ENCODE results near the gene NFS1.
"Not testable (repeated sequence)": the region's sequence is repeated elsewhere in the genome, so short reads cannot be mapped to it uniquely, and the experiment has no call there.

The NFS1 gene

GRCh38 chr20:35695245-35695749, 3.9 kb downstream of the NFS1 start:
- 93% methylated on average over 2 of the region's 2 CpGs for whole genome bisulfite sequencing (ENCODE audit: insufficient coverage)
- H3K27ac ChIP-seq (ENCODE audit: insufficient read depth in 1 of 2, low read depth in 1 of 2, low read length in 2 of 2, poor library complexity in 1 of 2, severe bottlenecking in 2 of 2) = no peak overlapping the region
- DNase-seq = no peak
- no peak overlapping the region for H3K4me3 ChIP-seq (ENCODE audit: control insufficient read depth in 1 of 7, extremely low read depth in 1 of 7, insufficient read depth in 4 of 7, low read depth in 2 of 7, low read length in 6 of 7)
- peaks cover 10 to 23% (median 20%) of the 10 kb centered on the region in 4 experiments for H3K4me1 ChIP-seq (ENCODE audit: control extremely low read depth in 1 of 4, control insufficient read depth in 4 of 4, insufficient read depth in 4 of 4, low read length in 3 of 4)
- POLR2A ChIA-PET = no interaction called here
- no peaks in the 10 kb centered on the region for H3K9me3 ChIP-seq (ENCODE audit: control extremely low read depth in 1 of 5, control insufficient read depth in 4 of 5, insufficient read depth in 2 of 5, low read depth in 1 of 5, low read length in 4 of 5)
- H3K36me3 ChIP-seq (ENCODE audit: control insufficient read depth in 4 of 4, insufficient read depth in 4 of 4, low read length in 3 of 4) = peaks cover 3 to 16% (median 9%) of the 10 kb centered on the region in 4 experiments
- no peaks in the 10 kb centered on the region for H3K27me3 ChIP-seq (replicated peaks in 2 of 5; ENCODE audit: control insufficient read depth in 4 of 5, insufficient read depth in 5 of 5, low read length in 4 of 5)
- CTCF ChIA-PET = no interaction called here

GRCh38 chr20:35690265-35690664, 8.9 kb downstream of the NFS1 start:
- ChIA-PET POLR2A (no interaction called here), CTCF (interaction anchor here (1.0 kb wide), 1 partner anchor 26 kb away, joined by 4 read pairs; the partner anchor contains the start of genes CPNE1 and RBM12)

GRCh38 chr20:35686872-35687271, 12.3 kb downstream of the NFS1 start:
- CTCF ChIA-PET; H3K4me1 ChIP-seq (ENCODE audit: control extremely low read depth in 1 of 4, control insufficient read depth in 4 of 4, insufficient read depth in 4 of 4, low read length in 3 of 4); DNase-seq; H3K27me3 ChIP-seq (replicated peaks in 2 of 5; ENCODE audit: control insufficient read depth in 4 of 5, insufficient read depth in 5 of 5, low read length in 4 of 5); H3K9me3 ChIP-seq (ENCODE audit: control extremely low read depth in 1 of 5, control insufficient read depth in 4 of 5, insufficient read depth in 2 of 5, low read depth in 1 of 5, low read length in 4 of 5); POLR2A ChIA-PET; H3K4me3 ChIP-seq (ENCODE audit: control insufficient read depth in 1 of 7, extremely low read depth in 1 of 7, insufficient read depth in 4 of 7, low read depth in 2 of 7, low read length in 6 of 7); H3K27ac ChIP-seq (ENCODE audit: insufficient read depth in 1 of 2, low read depth in 1 of 2, low read length in 2 of 2, poor library complexity in 1 of 2, severe bottlenecking in 2 of 2): not testable (repeated sequence)
- H3K36me3 ChIP-seq (ENCODE audit: control insufficient read depth in 4 of 4, insufficient read depth in 4 of 4, low read length in 3 of 4) = peaks cover 7 to 28% (median 17%) of the 10 kb centered on the region in 4 experiments
- WGBS (ENCODE audit: insufficient coverage) = 97% methylated on average over 8 of the region's 11 CpGs

More at GRCh38 chr20:35690265-35690664, 8.9 kb downstream of the NFS1 start:
- Histone ChIP-seq H3K27me3 (replicated peaks in 2 of 5; ENCODE audit: control insufficient read depth in 4 of 5, insufficient read depth in 5 of 5, low read length in 4 of 5) (no peaks in the 10 kb centered on the region), H3K4me3 (ENCODE audit: control insufficient read depth in 1 of 7, extremely low read depth in 1 of 7, insufficient read depth in 4 of 7, low read depth in 2 of 7, low read length in 6 of 7) (no peak overlapping the region), H3K36me3 (ENCODE audit: control insufficient read depth in 4 of 4, insufficient read depth in 4 of 4, low read length in 3 of 4) (peaks cover 11 to 33% (median 17%) of the 10 kb centered on the region in 4 experiments), H3K27ac (ENCODE audit: insufficient read depth in 1 of 2, low read depth in 1 of 2, low read length in 2 of 2, poor library complexity in 1 of 2, severe bottlenecking in 2 of 2) (no peak overlapping the region), H3K4me1 (ENCODE audit: control extremely low read depth in 1 of 4, control insufficient read depth in 4 of 4, insufficient read depth in 4 of 4, low read length in 3 of 4) (no peaks in the 10 kb centered on the region), H3K9me3 (ENCODE audit: control extremely low read depth in 1 of 5, control insufficient read depth in 4 of 5, insufficient read depth in 2 of 5, low read depth in 1 of 5, low read length in 4 of 5) (peaks cover 0 to 5% (median 0%) of the 10 kb centered on the region in 5 experiments)
- 96% methylated on average over 3 of the region's 4 CpGs for WGBS (ENCODE audit: insufficient coverage)
- no peak for DNase-seq

DNA sequence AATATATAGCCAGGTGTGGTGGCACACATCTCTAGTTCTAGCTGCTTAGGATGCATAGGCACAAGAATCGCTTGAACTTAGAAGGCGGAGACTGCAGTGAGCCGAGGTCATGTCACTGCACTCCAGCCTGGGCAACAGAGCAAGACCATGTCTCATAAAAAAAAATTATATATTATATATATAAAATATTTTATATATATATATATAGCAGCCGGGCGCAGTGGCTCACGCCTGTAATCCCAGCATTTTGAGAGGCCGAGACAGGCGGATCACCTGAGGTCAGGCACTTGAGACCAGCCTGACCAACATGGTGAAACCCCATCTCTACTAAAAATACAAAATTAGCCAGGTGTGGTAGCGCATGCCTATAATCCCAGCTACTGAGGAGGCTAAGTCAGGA, 13.8 kb downstream of the NFS1 start:
- WGBS (ENCODE audit: insufficient coverage) = 100% methylated on average over 1 of the region's 9 CpGs
- H3K9me3 ChIP-seq (ENCODE audit: control extremely low read depth in 1 of 5, control insufficient read depth in 4 of 5, insufficient read depth in 2 of 5, low read depth in 1 of 5, low read length in 4 of 5); H3K27ac ChIP-seq (ENCODE audit: insufficient read depth in 1 of 2, low read depth in 1 of 2, low read length in 2 of 2, poor library complexity in 1 of 2, severe bottlenecking in 2 of 2); H3K4me3 ChIP-seq (ENCODE audit: control insufficient read depth in 1 of 7, extremely low read depth in 1 of 7, insufficient read depth in 4 of 7, low read depth in 2 of 7, low read length in 6 of 7); DNase-seq; H3K27me3 ChIP-seq (replicated peaks in 2 of 5; ENCODE audit: control insufficient read depth in 4 of 5, insufficient read depth in 5 of 5, low read length in 4 of 5); H3K4me1 ChIP-seq (ENCODE audit: control extremely low read depth in 1 of 4, control insufficient read depth in 4 of 4, insufficient read depth in 4 of 4, low read length in 3 of 4); POLR2A ChIA-PET: not testable (repeated sequence)
- CTCF ChIA-PET = interaction anchor here (0.7 to 1.0 kb wide), 3 partner anchors 8 to 222 kb away, joined by 3 to 4 read pairs (median 3); no protein-coding TSS in a partner anchor
- peaks cover 7 to 26% (median 15%) of the 10 kb centered on the region in 4 experiments for H3K36me3 ChIP-seq (ENCODE audit: control insufficient read depth in 4 of 4, insufficient read depth in 4 of 4, low read length in 3 of 4)

DNA sequence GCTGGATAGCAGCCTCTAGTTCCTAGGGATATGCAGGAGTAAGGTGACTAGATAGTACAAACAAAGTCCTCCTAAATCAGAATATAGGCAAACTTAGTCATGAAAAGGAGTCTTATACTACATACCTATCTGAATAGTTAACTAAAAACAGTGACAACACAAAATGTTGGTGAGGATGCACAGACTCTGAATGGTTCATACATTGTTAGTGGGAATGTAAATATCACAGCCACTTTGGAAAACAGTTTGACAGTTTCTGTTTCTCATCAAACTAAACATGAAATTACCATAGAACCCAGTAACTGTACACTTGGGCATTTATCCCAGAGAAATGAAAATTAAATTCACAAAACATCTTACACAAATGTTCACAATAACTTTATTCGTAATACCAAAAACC, 17.2 kb downstream of the NFS1 start:
- WGBS (ENCODE audit: insufficient coverage) = 100% methylated on average over 1 of the region's 1 CpG
- DNase-seq = no peak
- POLR2A ChIA-PET = no interaction called here
- Histone ChIP-seq H3K9me3 (ENCODE audit: control extremely low read depth in 1 of 5, control insufficient read depth in 4 of 5, insufficient read depth in 2 of 5, low read depth in 1 of 5, low read length in 4 of 5) (peaks cover 0 to 2% (median 0%) of the 10 kb centered on the region in 5 experiments), H3K27me3 (replicated peaks in 2 of 5; ENCODE audit: control insufficient read depth in 4 of 5, insufficient read depth in 5 of 5, low read length in 4 of 5) (no peaks in the 10 kb centered on the region), H3K4me1 (ENCODE audit: control extremely low read depth in 1 of 4, control insufficient read depth in 4 of 4, insufficient read depth in 4 of 4, low read length in 3 of 4) (peaks cover 4 to 11% (median 7%) of the 10 kb centered on the region in 4 experiments), H3K27ac (ENCODE audit: insufficient read depth in 1 of 2, low read depth in 1 of 2, low read length in 2 of 2, poor library complexity in 1 of 2, severe bottlenecking in 2 of 2) (no peak overlapping the region), H3K4me3 (ENCODE audit: control insufficient read depth in 1 of 7, extremely low read depth in 1 of 7, insufficient read depth in 4 of 7, low read depth in 2 of 7, low read length in 6 of 7) (no peak overlapping the region), H3K36me3 (ENCODE audit: control insufficient read depth in 4 of 4, insufficient read depth in 4 of 4, low read length in 3 of 4) (peaks cover 1 to 3% (median 2%) of the 10 kb centered on the region in 4 experiments)
- CTCF ChIA-PET = interaction anchor here (1.1 kb wide), 1 partner anchor 62 kb away, joined by 3 read pairs; no protein-coding TSS in a partner anchor

- Histone ChIP-seq H3K27ac (ENCODE audit: insufficient read depth in 1 of 2, low read depth in 1 of 2, low read length in 2 of 2, poor library complexity in 1 of 2, severe bottlenecking in 2 of 2) (no peak overlapping the region), H3K36me3 (ENCODE audit: control insufficient read depth in 4 of 4, insufficient read depth in 4 of 4, low read length in 3 of 4) (peaks cover 0 to 3% (median 0%) of the 10 kb centered on the region in 4 experiments), H3K27me3 (replicated peaks in 2 of 5; ENCODE audit: control insufficient read depth in 4 of 5, insufficient read depth in 5 of 5, low read length in 4 of 5) (no peaks in the 10 kb centered on the region), H3K4me1 (ENCODE audit: control extremely low read depth in 1 of 4, control insufficient read depth in 4 of 4, insufficient read depth in 4 of 4, low read length in 3 of 4) (peaks cover 4 to 11% (median 7%) of the 10 kb centered on the region in 4 experiments), H3K9me3 (ENCODE audit: control extremely low read depth in 1 of 5, control insufficient read depth in 4 of 5, insufficient read depth in 2 of 5, low read depth in 1 of 5, low read length in 4 of 5) (no peaks in the 10 kb centered on the region), H3K4me3 (ENCODE audit: control insufficient read depth in 1 of 7, extremely low read depth in 1 of 7, insufficient read depth in 4 of 7, low read depth in 2 of 7, low read length in 6 of 7) (peak overlapping the region in 1 of 7 experiments; percentile 28)
- ChIA-PET POLR2A (interaction anchor here (0.6 to 1.0 kb wide), 3 partner anchors 17 to 48 kb away, joined by 3 to 4 read pairs (median 3); no protein-coding TSS in a partner anchor), CTCF (interaction anchor here (1.1 kb wide), 1 partner anchor 61 kb away, joined by 3 read pairs; no protein-coding TSS in a partner anchor)
- DNase-seq = peak; percentile 26 to 63 (median 59)
- 44% methylated on average over 1 of the region's 4 CpGs for WGBS (ENCODE audit: insufficient coverage)
Measured at GRCh38 chr20:35680452-35681183, 18.5 kb downstream of the NFS1 start.

GRCh38 chr20:35674921-35675320, 24.2 kb downstream of the NFS1 start:
- H3K36me3 ChIP-seq (ENCODE audit: control insufficient read depth in 4 of 4, insufficient read depth in 4 of 4, low read length in 3 of 4) = peaks cover 6 to 31% (median 26%) of the 10 kb centered on the region in 4 experiments

More at GRCh38 chr20:35674921-35675320, 24.2 kb downstream of the NFS1 start:
- Histone ChIP-seq H3K27ac (ENCODE audit: insufficient read depth in 1 of 2, low read depth in 1 of 2, low read length in 2 of 2, poor library complexity in 1 of 2, severe bottlenecking in 2 of 2) (no peak overlapping the region), H3K9me3 (ENCODE audit: control extremely low read depth in 1 of 5, control insufficient read depth in 4 of 5, insufficient read depth in 2 of 5, low read depth in 1 of 5, low read length in 4 of 5) (no peaks in the 10 kb centered on the region), H3K27me3 (replicated peaks in 2 of 5; ENCODE audit: control insufficient read depth in 4 of 5, insufficient read depth in 5 of 5, low read length in 4 of 5) (no peaks in the 10 kb centered on the region), H3K4me1 (ENCODE audit: control extremely low read depth in 1 of 4, control insufficient read depth in 4 of 4, insufficient read depth in 4 of 4, low read length in 3 of 4) (no peaks in the 10 kb centered on the region), H3K4me3 (ENCODE audit: control insufficient read depth in 1 of 7, extremely low read depth in 1 of 7, insufficient read depth in 4 of 7, low read depth in 2 of 7, low read length in 6 of 7) (no peak overlapping the region)
- no peak for DNase-seq
- no CpG with 5 or more reads among the region's 8 CpGs for WGBS (ENCODE audit: insufficient coverage)
- POLR2A ChIA-PET = no interaction called here
- CTCF ChIA-PET = interaction anchor here (0.8 to 1.1 kb wide), 2 partner anchors 11 to 74 kb away, joined by 3 to 5 read pairs; no protein-coding TSS in a partner anchor
